Liver (tissue), 3 donors: Measurements from ENCODE around the gene CGRRF1.

Source experiments
- GABPA ChIP-seq, 2 donors: IDR thresholded peaks in 1 of 2; conservative IDR thresholded peaks in 1 of 2; 2 replicates each; pipeline ENCODE4 v1.6.1; 2016; ENCODE audit warnings: antibody characterized with exemption in 2 of 2, mild to moderate bottlenecking in 1 of 2, moderate library complexity in 1 of 2
- JUND ChIP-seq, 2 donors: IDR thresholded peaks; 2 replicates each; pipeline ENCODE4 v1.6.1; 2016; ENCODE audit warnings: antibody characterized with exemption in 2 of 2
- TF ChIP-seq, protein P1 (sequence below): fragments of 150-350 bp; IDR thresholded peaks from 2 replicates; pipeline ENCODE4 v1.5.1; 2017; ENCODE audit warnings: improper control_type of control experiment, low read depth, low read length; ENCODE audit not compliant: missing input control
- TF ChIP-seq, protein P2 (sequence below): IDR thresholded peaks from 2 replicates; pipeline ENCODE4 v1.6.1; 2016; ENCODE audit warnings: antibody characterized with exemption, mild to moderate bottlenecking
- donor health status: healthy.
- donor health status: healthy.

DNA sequence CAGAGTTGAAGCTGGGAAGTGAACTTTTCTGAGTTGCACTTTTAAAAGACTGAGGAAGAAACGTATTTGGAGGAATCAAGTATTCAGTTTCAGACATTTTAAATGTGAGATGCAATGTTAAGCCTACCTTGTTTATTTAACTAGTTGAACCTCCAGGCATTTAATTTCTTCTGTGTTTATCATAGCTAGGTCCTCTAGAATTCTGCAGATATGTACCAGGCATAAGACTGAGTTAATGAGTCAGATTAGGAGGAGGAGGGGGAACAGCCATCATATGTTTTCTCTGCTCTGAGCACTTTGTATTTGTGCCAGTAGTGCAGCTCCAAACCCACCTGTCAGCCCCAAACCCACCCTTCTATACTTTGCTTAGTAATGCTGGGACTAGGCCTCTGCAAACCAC lies 40.8 kb downstream of the CGRRF1 start:
- no peak for TF ChIP-seq JUND (IDR thresholded peaks at IDR 0.05)
- TF ChIP-seq, protein P1, sequence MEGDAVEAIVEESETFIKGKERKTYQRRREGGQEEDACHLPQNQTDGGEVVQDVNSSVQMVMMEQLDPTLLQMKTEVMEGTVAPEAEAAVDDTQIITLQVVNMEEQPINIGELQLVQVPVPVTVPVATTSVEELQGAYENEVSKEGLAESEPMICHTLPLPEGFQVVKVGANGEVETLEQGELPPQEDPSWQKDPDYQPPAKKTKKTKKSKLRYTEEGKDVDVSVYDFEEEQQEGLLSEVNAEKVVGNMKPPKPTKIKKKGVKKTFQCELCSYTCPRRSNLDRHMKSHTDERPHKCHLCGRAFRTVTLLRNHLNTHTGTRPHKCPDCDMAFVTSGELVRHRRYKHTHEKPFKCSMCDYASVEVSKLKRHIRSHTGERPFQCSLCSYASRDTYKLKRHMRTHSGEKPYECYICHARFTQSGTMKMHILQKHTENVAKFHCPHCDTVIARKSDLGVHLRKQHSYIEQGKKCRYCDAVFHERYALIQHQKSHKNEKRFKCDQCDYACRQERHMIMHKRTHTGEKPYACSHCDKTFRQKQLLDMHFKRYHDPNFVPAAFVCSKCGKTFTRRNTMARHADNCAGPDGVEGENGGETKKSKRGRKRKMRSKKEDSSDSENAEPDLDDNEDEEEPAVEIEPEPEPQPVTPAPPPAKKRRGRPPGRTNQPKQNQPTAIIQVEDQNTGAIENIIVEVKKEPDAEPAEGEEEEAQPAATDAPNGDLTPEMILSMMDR: no peak
- TF ChIP-seq, protein P2, sequence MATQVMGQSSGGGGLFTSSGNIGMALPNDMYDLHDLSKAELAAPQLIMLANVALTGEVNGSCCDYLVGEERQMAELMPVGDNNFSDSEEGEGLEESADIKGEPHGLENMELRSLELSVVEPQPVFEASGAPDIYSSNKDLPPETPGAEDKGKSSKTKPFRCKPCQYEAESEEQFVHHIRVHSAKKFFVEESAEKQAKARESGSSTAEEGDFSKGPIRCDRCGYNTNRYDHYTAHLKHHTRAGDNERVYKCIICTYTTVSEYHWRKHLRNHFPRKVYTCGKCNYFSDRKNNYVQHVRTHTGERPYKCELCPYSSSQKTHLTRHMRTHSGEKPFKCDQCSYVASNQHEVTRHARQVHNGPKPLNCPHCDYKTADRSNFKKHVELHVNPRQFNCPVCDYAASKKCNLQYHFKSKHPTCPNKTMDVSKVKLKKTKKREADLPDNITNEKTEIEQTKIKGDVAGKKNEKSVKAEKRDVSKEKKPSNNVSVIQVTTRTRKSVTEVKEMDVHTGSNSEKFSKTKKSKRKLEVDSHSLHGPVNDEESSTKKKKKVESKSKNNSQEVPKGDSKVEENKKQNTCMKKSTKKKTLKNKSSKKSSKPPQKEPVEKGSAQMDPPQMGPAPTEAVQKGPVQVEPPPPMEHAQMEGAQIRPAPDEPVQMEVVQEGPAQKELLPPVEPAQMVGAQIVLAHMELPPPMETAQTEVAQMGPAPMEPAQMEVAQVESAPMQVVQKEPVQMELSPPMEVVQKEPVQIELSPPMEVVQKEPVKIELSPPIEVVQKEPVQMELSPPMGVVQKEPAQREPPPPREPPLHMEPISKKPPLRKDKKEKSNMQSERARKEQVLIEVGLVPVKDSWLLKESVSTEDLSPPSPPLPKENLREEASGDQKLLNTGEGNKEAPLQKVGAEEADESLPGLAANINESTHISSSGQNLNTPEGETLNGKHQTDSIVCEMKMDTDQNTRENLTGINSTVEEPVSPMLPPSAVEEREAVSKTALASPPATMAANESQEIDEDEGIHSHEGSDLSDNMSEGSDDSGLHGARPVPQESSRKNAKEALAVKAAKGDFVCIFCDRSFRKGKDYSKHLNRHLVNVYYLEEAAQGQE: no peak
- TF ChIP-seq GABPA (IDR thresholded peaks at IDR 0.05 in 1 of 2, conservative IDR thresholded peaks at IDR 0.05 in 1 of 2): no peak
